ENCODE measurements around the gene PGPEP1.

The PGPEP1 gene

DNA sequence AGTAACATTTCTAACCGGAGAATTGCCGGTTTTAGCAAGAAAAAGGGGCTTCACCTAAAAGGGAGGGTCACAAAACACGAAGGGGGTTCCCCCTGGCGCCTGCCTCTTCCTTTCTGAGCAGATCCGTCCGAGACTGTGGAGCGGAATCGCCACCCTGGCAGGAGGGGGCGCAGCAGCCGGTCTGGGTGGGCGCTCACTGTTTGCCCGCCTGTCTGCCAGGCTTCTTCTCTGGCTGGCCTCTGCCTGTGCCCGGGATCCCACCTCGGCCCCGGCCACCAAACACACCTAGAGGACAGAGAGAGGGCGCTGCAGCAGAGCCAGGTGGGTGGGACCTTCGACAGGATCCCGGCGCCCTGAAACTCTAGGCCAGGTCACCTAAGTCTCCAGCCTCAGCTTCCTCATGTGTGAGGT is 33.1 kb upstream of the PGPEP1 start:
- Histone ChIP-seq H3K9ac (ENCODE audit: low read length) (no peak overlapping the region; the same call in 1 of the 2 replicates), H3K27me3 (ENCODE audit: insufficient read depth, low read length) (no peaks in the 10 kb centered on the region), H4K20me1 (ENCODE audit: insufficient read depth, low read length) (no peaks in the 10 kb centered on the region), H3K4me1 (ENCODE audit: insufficient read depth, low read length, severe bottlenecking) (peaks cover 49% of the 10 kb centered on the region), H3K79me2 (ENCODE audit: insufficient read depth, low read length) (no peaks in the 10 kb centered on the region), H3K4me3 (ENCODE audit: low read depth, low read length, poor library complexity, severe bottlenecking) (no peak overlapping the region), H3K36me3 (ENCODE audit: insufficient read depth, low read length) (peaks cover 36% of the 10 kb centered on the region), H3K9me2 (ENCODE audit: low read depth, low read length) (no peaks in the 10 kb centered on the region), H3K9me3 (ENCODE audit: low read length) (no peaks in the 10 kb centered on the region), H2AFZ (ENCODE audit: low read length) (no peak overlapping the region), H3F3A (ENCODE audit: insufficient read depth, low read length) (no peaks in the 10 kb centered on the region), H3K27ac (ENCODE audit: low read depth, low read length, poor library complexity, severe bottlenecking) (peak overlapping the region; percentile 79), H3K4me2 (ENCODE audit: low read length) (peak overlapping the region; percentile 49; the same call in 1 of the 2 replicates)
- TF ChIP-seq CTCF (IDR thresholded peaks at IDR 0.05; ENCODE audit: low read length) (peak; percentile 58), EZH2 (IDR thresholded peaks at IDR 0.05; ENCODE audit: borderline replicate concordance, low read length) (no peak)

DNA sequence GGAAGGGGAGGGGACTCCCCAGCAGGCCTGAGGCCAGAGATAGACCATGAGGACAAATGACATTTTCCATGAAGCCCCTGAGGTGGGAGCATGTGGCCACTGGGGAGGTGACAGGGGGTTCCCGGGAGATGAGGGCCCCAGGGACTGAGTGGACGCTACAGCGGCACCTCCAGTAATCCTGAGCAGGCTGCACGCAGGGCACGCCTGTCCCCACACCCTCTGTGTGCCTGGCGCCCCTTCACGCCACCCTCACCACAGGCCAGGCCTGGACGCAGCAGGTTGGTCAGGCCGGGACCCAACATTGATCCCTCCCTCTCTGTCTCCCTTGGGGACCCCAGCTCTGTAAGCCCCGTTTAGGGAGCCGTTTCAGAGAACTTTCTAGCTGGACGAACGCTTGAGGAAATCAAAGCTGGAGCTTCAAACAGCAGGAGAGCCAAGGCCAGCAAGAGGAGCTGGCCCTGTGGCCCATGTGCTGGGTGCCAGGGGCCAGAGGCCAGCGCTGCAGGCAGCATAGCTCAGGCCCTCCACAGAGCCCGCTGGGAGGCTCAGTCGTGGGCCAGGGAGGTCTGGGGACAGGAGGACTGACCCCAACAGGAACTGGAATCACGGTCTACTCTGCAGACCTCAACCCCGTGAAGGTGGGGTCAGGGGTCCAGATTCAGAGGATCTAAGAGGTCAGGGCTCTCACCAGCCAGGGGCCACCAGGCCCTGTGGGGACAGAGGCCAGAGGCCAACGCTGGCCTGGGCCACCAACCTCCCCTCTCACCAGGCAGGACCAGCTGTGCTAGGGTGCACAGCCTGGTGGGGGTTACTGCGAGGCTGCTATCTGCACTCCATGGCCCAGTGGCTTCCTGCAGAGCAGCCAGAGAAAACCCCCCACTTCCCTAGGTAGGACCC is 32.1 kb upstream of the PGPEP1 start:
- H3K9ac ChIP-seq (ENCODE audit: low read length), result no peak overlapping the region
- no peaks in the 10 kb centered on the region for H3K9me3 ChIP-seq (ENCODE audit: low read length)
- no peak overlapping the region for H2AFZ ChIP-seq (ENCODE audit: low read length)
- no peak overlapping the region for H3K4me3 ChIP-seq (ENCODE audit: low read depth, low read length, poor library complexity, severe bottlenecking)
- TF ChIP-seq CTCF (IDR thresholded peaks at IDR 0.05; ENCODE audit: low read length), result no peak
- TF ChIP-seq EZH2 (IDR thresholded peaks at IDR 0.05; ENCODE audit: borderline replicate concordance, low read length), result no peak
- peaks cover 46% of the 10 kb centered on the region for H3K36me3 ChIP-seq (ENCODE audit: insufficient read depth, low read length)
- no peak overlapping the region for H3K4me2 ChIP-seq (ENCODE audit: low read length)
- H3K27me3 ChIP-seq (ENCODE audit: insufficient read depth, low read length), result no peaks in the 10 kb centered on the region
- no peaks in the 10 kb centered on the region for H3K79me2 ChIP-seq (ENCODE audit: insufficient read depth, low read length)
- peaks cover 46% of the 10 kb centered on the region for H3K4me1 ChIP-seq (ENCODE audit: insufficient read depth, low read length, severe bottlenecking)
- H3F3A ChIP-seq (ENCODE audit: insufficient read depth, low read length), result no peaks in the 10 kb centered on the region
- no peaks in the 10 kb centered on the region for H3K9me2 ChIP-seq (ENCODE audit: low read depth, low read length)
- H4K20me1 ChIP-seq (ENCODE audit: insufficient read depth, low read length), result no peaks in the 10 kb centered on the region
- peak overlapping the region; percentile 79 for H3K27ac ChIP-seq (ENCODE audit: low read depth, low read length, poor library complexity, severe bottlenecking)

DNA sequence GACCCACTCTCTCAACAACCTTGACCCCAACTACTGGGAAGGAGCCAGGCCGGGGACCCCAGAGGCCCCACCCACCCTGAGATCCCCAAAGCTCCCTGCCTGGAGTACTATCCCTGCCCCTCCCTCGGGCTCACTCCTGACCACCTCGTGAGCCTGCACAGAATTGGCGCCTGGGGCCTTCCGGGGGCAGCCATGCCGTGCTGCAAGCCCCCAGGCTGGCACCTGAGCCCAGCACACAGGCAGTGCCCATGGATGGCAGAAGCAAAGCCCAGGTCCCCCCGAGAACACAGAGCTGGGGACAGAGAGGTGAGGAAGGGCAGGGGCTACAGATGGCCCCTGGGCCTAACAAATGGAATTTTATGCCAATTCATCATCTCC is 31.5 kb upstream of the PGPEP1 start:
- Histone ChIP-seq H3K4me3 (ENCODE audit: low read depth, low read length, poor library complexity, severe bottlenecking) (no peak overlapping the region), H2AFZ (ENCODE audit: low read length) (no peak overlapping the region), H3K9me3 (ENCODE audit: low read length) (no peaks in the 10 kb centered on the region), H3K36me3 (ENCODE audit: insufficient read depth, low read length) (peaks cover 53% of the 10 kb centered on the region), H3K4me2 (ENCODE audit: low read length) (no peak overlapping the region), H3K79me2 (ENCODE audit: insufficient read depth, low read length) (no peaks in the 10 kb centered on the region), H4K20me1 (ENCODE audit: insufficient read depth, low read length) (no peaks in the 10 kb centered on the region), H3K27me3 (ENCODE audit: insufficient read depth, low read length) (no peaks in the 10 kb centered on the region), H3K9me2 (ENCODE audit: low read depth, low read length) (no peaks in the 10 kb centered on the region), H3K4me1 (ENCODE audit: insufficient read depth, low read length, severe bottlenecking) (peaks cover 40% of the 10 kb centered on the region), H3K9ac (ENCODE audit: low read length) (no peak overlapping the region), H3K27ac (ENCODE audit: low read depth, low read length, poor library complexity, severe bottlenecking) (no peak overlapping the region), H3F3A (ENCODE audit: insufficient read depth, low read length) (no peaks in the 10 kb centered on the region)
- TF ChIP-seq EZH2 (IDR thresholded peaks at IDR 0.05; ENCODE audit: borderline replicate concordance, low read length) (no peak), CTCF (IDR thresholded peaks at IDR 0.05; ENCODE audit: low read length) (no peak)

Data from OCI-LY1 (cell line).